GM23338 (cell line): ENCODE data around the gene BRK1. TPM values are rescaled to one million over a fixed set of nuclear protein-coding genes. Genes with fewer than 3 reads are reported as not detected.

Experiments used
- ATAC-seq: fragments of 200-7000 bp; cut with Tn5 transposase; 3 replicates; pipeline ENCODE4 v1.9.1; 2020
- DNase-seq: peaks from one replicate; pipeline ENCODE4 v3.0.0-alpha.2; 2015; ENCODE audit warnings: low spot score
- H2AFZ ChIP-seq: fragments of 200-600 bp; sonication (generic); 2 replicates; pipeline ENCODE4 v1.8.0; 2016; ENCODE audit warnings: antibody characterized with exemption, mild to moderate bottlenecking, moderate library complexity
- H3F3A ChIP-seq: fragments of 200-600 bp; sonication (generic); replicated peaks from 2 replicates; pipeline ENCODE4 v1.8.0; 2017; ENCODE audit warnings: antibody characterized with exemption, mixed run types, low read depth
- H3K27ac ChIP-seq: fragments of 200-600 bp; sonication (generic); 2 replicates; pipeline ENCODE4 v1.6.1; 2016; ENCODE audit warnings: low read depth
- H3K27me3 ChIP-seq: fragments of 200-600 bp; sonication (generic); 2 replicates; pipeline ENCODE4 v1.8.0; 2016; ENCODE audit warnings: mild to moderate bottlenecking, mixed run types, moderate library complexity; ENCODE audit not compliant: insufficient read depth
- H3K36me3 ChIP-seq: fragments of 200-600 bp; sonication (generic); 2 replicates; pipeline ENCODE4 v1.8.0; 2016; ENCODE audit warnings: mild to moderate bottlenecking; ENCODE audit not compliant: insufficient read depth
- H3K4me1 ChIP-seq: fragments of 200-600 bp; sonication (generic); 2 replicates; pipeline ENCODE4 v1.8.0; 2016; ENCODE audit warnings: mild to moderate bottlenecking, moderate library complexity; ENCODE audit not compliant: insufficient read depth
- H3K4me2 ChIP-seq: fragments of 200-600 bp; sonication (generic); 2 replicates; pipeline ENCODE4 v1.7.1; 2017; ENCODE audit warnings: mixed run types
- H3K4me3 ChIP-seq: fragments of 200-600 bp; sonication (generic); 2 replicates; pipeline ENCODE4 v1.6.1; 2016; ENCODE audit warnings: mixed run types
- H3K79me2 ChIP-seq: fragments of 200-600 bp; sonication (generic); replicated peaks from 2 replicates; pipeline ENCODE4 v1.8.0; 2017; ENCODE audit warnings: mild to moderate bottlenecking; ENCODE audit not compliant: insufficient read depth
- H3K9me2 ChIP-seq: fragments of 200-600 bp; sonication (generic); 2 replicates; pipeline ENCODE4 v1.8.0; 2017; ENCODE audit not compliant: insufficient read depth
- H4K20me1 ChIP-seq: fragments of 200-600 bp; sonication (generic); replicated peaks from 2 replicates; pipeline ENCODE4 v1.8.0; 2017; ENCODE audit warnings: mild to moderate bottlenecking; ENCODE audit not compliant: insufficient read depth
- H3K27ac Mint-ChIP-seq: 2 replicates; pipeline ENCODE4 v1.8.0; 2020; ENCODE audit warnings: inconsistent platforms, mild to moderate bottlenecking, moderate library complexity, mixed read lengths
- H3K27me3 Mint-ChIP-seq: 3 replicates; pipeline ENCODE4 v1.8.0; 2022; ENCODE audit warnings: low read depth, mild to moderate bottlenecking, moderate library complexity, mixed read lengths, inconsistent platforms; ENCODE audit not compliant: insufficient read depth, poor library complexity
- H3K36me3 Mint-ChIP-seq: 3 replicates; pipeline ENCODE4 v1.8.0; 2021; ENCODE audit warnings: low read depth, mild to moderate bottlenecking, inconsistent platforms, moderate library complexity, mixed read lengths
- H3K4me1 Mint-ChIP-seq: 3 replicates; pipeline ENCODE4 v1.8.0; 2020; ENCODE audit warnings: mild to moderate bottlenecking, inconsistent platforms, mixed read lengths
- H3K4me3 Mint-ChIP-seq: 3 replicates; pipeline ENCODE4 v1.8.0; 2021; ENCODE audit warnings: moderate library complexity, mild to moderate bottlenecking, inconsistent platforms, mixed read lengths
- H3K9me3 Mint-ChIP-seq: 3 replicates; pipeline ENCODE4 v1.8.0; 2020; ENCODE audit warnings: moderate library complexity, mild to moderate bottlenecking, inconsistent platforms, mixed read lengths
- ETS1 ChIP-seq: IDR thresholded peaks from 2 replicates; pipeline ENCODE4 v1.6.1; 2016; ENCODE audit warnings: antibody characterized with exemption
- EZH2 ChIP-seq: fragments of 200-600 bp; sonication (generic); IDR thresholded peaks from one replicate; pipeline ENCODE4 v1.8.0; 2017; ENCODE audit warnings: antibody characterized with exemption, mild to moderate bottlenecking, low read depth; ENCODE audit not compliant: unreplicated experiment
- NANOG ChIP-seq: IDR thresholded peaks from 2 replicates; pipeline ENCODE4 v1.6.1; 2016; ENCODE audit warnings: antibody characterized with exemption, borderline replicate concordance
- POLR2AphosphoS5 ChIP-seq: IDR thresholded peaks from 2 replicates; pipeline ENCODE4 v1.6.1; 2016; ENCODE audit warnings: antibody characterized with exemption, low read depth
- STAT1 ChIP-seq: IDR thresholded peaks from one replicate; pipeline ENCODE4 v1.6.1; 2016; ENCODE audit warnings: antibody characterized with exemption; ENCODE audit not compliant: unreplicated experiment
- ZNF114 ChIP-seq: fragments of 250-450 bp; sonication (Bioruptor Pico); IDR thresholded peaks from 2 replicates; pipeline ENCODE4 v1.5.0; 2020; ENCODE audit warnings: mild to moderate bottlenecking, moderate library complexity
- ZNF331 ChIP-seq: fragments of 250-450 bp; sonication (Bioruptor Pico); IDR thresholded peaks from 2 replicates; pipeline ENCODE4 v1.5.0; 2020; ENCODE audit warnings: low read depth, mild to moderate bottlenecking, moderate library complexity
- polyA plus RNA-seq: library from polyadenylated mRNA; unstranded; fragments of >200 nt; fragmentation: Nextera tagmentation; extraction: Ambion mirVana; gene quantifications from 2 replicates; pipeline ENCODE4 v1.2.1, GENCODE V29; 2016
- total RNA-seq: library from RNA; depleted of rRNA; stranded (reverse); fragments of >200 nt; shearing (Covaris generic); gene quantifications from 2 replicates; pipeline ENCODE4 v1.2.3, GENCODE V29; 2014
- TF ChIP-seq, protein P1 (sequence below), 2 experiments: fragments of 200-600 bp in 1 of 2; sonication (generic) in 1 of 2; conservative IDR thresholded peaks; 2 replicates each; pipeline versions ENCODE4 v1.5.1 to v1.6.1; 2016 to 2017; ENCODE audit warnings: antibody characterized with exemption in 2 of 2, low read depth in 2 of 2, mild to moderate bottlenecking in 2 of 2, moderate library complexity in 1 of 2

The BRK1 gene
- total and polyA plus RNA-seq, 2 experiments from 2014 or later = 130 to 165 TPM

DNA sequence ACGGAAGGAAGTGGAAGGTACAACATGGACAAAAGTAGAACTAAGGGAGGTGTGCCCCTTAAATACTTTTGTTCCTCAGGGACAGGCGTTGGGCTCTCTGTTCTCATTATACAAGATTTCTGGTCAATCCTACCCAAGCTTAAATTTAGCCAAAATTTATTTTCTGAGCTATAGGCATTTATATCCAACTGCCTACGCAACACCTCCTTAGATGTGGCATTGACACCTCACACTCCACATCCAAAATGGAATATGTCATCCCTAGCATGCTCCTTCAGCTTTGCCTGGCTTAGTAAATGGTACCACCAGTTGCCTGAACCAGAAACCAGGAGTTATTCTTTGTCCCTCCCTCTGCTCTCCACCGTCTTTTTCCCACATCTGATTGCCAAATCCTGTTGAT, 33.6 kb upstream of the BRK1 start:
- peaks cover 2% of the 10 kb centered on the region for H3K27me3 Mint-ChIP-seq
- TF ChIP-seq, protein P1, sequence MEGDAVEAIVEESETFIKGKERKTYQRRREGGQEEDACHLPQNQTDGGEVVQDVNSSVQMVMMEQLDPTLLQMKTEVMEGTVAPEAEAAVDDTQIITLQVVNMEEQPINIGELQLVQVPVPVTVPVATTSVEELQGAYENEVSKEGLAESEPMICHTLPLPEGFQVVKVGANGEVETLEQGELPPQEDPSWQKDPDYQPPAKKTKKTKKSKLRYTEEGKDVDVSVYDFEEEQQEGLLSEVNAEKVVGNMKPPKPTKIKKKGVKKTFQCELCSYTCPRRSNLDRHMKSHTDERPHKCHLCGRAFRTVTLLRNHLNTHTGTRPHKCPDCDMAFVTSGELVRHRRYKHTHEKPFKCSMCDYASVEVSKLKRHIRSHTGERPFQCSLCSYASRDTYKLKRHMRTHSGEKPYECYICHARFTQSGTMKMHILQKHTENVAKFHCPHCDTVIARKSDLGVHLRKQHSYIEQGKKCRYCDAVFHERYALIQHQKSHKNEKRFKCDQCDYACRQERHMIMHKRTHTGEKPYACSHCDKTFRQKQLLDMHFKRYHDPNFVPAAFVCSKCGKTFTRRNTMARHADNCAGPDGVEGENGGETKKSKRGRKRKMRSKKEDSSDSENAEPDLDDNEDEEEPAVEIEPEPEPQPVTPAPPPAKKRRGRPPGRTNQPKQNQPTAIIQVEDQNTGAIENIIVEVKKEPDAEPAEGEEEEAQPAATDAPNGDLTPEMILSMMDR (conservative IDR thresholded peaks at IDR 0.05; ENCODE audit: low read depth in 2 of 2) = no peak
- TF ChIP-seq STAT1 = no peak
- no peak for TF ChIP-seq ETS1
- TF ChIP-seq ZNF114 (CRISPR knock-in tag) = no peak
- TF ChIP-seq NANOG = no peak
- no peak for TF ChIP-seq EZH2
- no peak for TF ChIP-seq POLR2AphosphoS5
- ATAC-seq (no peak), DNase-seq (no peak)
- Histone ChIP-seq H3K79me2 (no peaks in the 10 kb centered on the region), H3K4me3 (no peak overlapping the region), H2AFZ (no peak overlapping the region), H3K27me3 (no peaks in the 10 kb centered on the region), H3K4me2 (no peak overlapping the region), H3K27ac (no peak overlapping the region), H3K9me2 (no peaks in the 10 kb centered on the region), H4K20me1 (no peaks in the 10 kb centered on the region; the same call in 1 of the 2 replicates), H3K4me1 (no peaks in the 10 kb centered on the region), H3F3A (peaks cover 3% of the 10 kb centered on the region; the same call in 1 of the 2 replicates), H3K36me3 (peaks cover 68% of the 10 kb centered on the region)
- H3K27ac Mint-ChIP-seq = no peak overlapping the region
- H3K4me1 Mint-ChIP-seq = no peaks in the 10 kb centered on the region
- no peak overlapping the region for H3K4me3 Mint-ChIP-seq
- no peaks in the 10 kb centered on the region for H3K9me3 Mint-ChIP-seq
- peaks cover 72% of the 10 kb centered on the region for H3K36me3 Mint-ChIP-seq

DNA sequence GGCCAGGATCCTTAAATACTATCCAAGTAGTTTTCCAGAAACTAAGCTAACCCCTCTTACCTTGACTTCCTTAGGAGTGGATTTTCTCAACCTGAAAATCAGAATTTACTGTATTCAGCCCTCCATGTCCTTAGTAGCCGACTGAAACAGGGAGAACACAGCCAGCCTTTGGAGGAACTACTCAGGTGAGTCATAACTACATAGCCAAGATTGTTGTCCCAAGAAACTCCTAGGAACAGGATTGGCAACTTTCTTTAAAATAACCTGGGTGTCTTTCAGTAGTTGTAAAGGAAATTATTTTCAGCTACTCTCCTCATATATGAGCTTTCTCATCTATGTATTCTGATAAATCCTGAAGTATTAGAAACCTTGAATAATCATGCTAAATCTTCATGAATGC, 29.7 kb upstream of the BRK1 start:
- TF ChIP-seq ETS1 (no peak), STAT1 (no peak), POLR2AphosphoS5 (no peak), ZNF331 (CRISPR knock-in tag) (no peak)
- TF ChIP-seq, protein P1 (conservative IDR thresholded peaks at IDR 0.05; ENCODE audit: low read depth in 2 of 2) = no peak
- H3K27ac Mint-ChIP-seq = no peak overlapping the region
- no peaks in the 10 kb centered on the region for H3K79me2 ChIP-seq
- H3K4me1 ChIP-seq = no peaks in the 10 kb centered on the region
- DNase-seq (peak; percentile 5), ATAC-seq (no peak)
- no peak overlapping the region for H3K27ac ChIP-seq
- no peaks in the 10 kb centered on the region for H3K27me3 ChIP-seq
- no peak overlapping the region for H2AFZ ChIP-seq
- H3K4me3 Mint-ChIP-seq = no peak overlapping the region
- H4K20me1 ChIP-seq = peaks cover 3% of the 10 kb centered on the region; the same call in 1 of the 2 replicates
- H3K27me3 Mint-ChIP-seq = peaks cover 2% of the 10 kb centered on the region
- H3K9me3 Mint-ChIP-seq = no peaks in the 10 kb centered on the region
- H3K36me3 Mint-ChIP-seq = peaks cover 74% of the 10 kb centered on the region
- H3K36me3 ChIP-seq = peaks cover 71% of the 10 kb centered on the region
- no peaks in the 10 kb centered on the region for H3K9me2 ChIP-seq
- no peak overlapping the region for H3K4me3 ChIP-seq
- peaks cover 3% of the 10 kb centered on the region; the same call in 1 of the 2 replicates for H3F3A ChIP-seq
- H3K4me2 ChIP-seq = no peak overlapping the region
- H3K4me1 Mint-ChIP-seq = no peaks in the 10 kb centered on the region
